Activated B cell treated with CpG ODN at 0.5 μM for 24 hours (primary cell): ENCODE measurements around the gene MSMP. TPM values are rescaled to one million over a fixed set of nuclear protein-coding genes. Genes with fewer than 3 reads are reported as not detected.

Experiments used
- ATAC-seq: fragments of 200-7000 bp; cut with Tn5 transposase; one replicate; pipeline ENCODE4 v1.10.0; 2021; ENCODE audit warnings: low read depth, mild to moderate bottlenecking, moderate library complexity
- CTCF ChIA-PET: fragments of 350-600 bp; sonication (Branson Sonifier 250); formaldehyde crosslinking; loops from one replicate; lab custom pipeline; 2021; ENCODE audit warnings: antibody characterized with exemption; lab: Charles Lee
- POLR2A ChIA-PET: fragments of 350-600 bp; sonication (Branson Sonifier 250); formaldehyde crosslinking; loops from one replicate; lab custom pipeline; 2021; ENCODE audit warnings: antibody characterized with exemption; lab: Charles Lee
- DNase-seq: peaks from one replicate; pipeline ENCODE4 v3.0.0; 2022
- H3K27ac Mint-ChIP-seq: one replicate; pipeline ENCODE4 v1.8.0; 2020; ENCODE audit warnings: mixed read lengths
- H3K27me3 Mint-ChIP-seq: one replicate; pipeline ENCODE4 v1.8.0; 2021; ENCODE audit warnings: mixed read lengths
- H3K36me3 Mint-ChIP-seq: one replicate; pipeline ENCODE4 v1.8.0; 2021; ENCODE audit warnings: low read depth, mixed read lengths
- H3K4me1 Mint-ChIP-seq: one replicate; pipeline ENCODE4 v1.8.0; 2021; ENCODE audit warnings: mixed read lengths
- H3K4me3 Mint-ChIP-seq: one replicate; pipeline ENCODE4 v1.8.0; 2020; ENCODE audit warnings: mild to moderate bottlenecking, mixed read lengths
- H3K9me3 Mint-ChIP-seq: one replicate; pipeline ENCODE4 v1.8.0; 2020; ENCODE audit warnings: mixed read lengths
- intact Hi-C: fragments of 100-400 bp; cut with micrococcal nuclease; formaldehyde crosslinking; loops from one replicate; pipeline ENCODE4 v1.15.1; 2024
- total RNA-seq: library from RNA; stranded (reverse); gene quantifications from 2 replicates; pipeline ENCODE4 v1.2.3, GENCODE V29; 2022
- TF ChIP-seq, protein P1 (sequence below): fragments of 200-600 bp; IDR thresholded peaks from one replicate; pipeline ENCODE4 v1.8.0; 2022; ENCODE audit warnings: antibody characterized with exemption, mild to moderate bottlenecking

Gene MSMP
- total RNA-seq, 1 donor from 2014 or later = 1.2 TPM

DNA sequence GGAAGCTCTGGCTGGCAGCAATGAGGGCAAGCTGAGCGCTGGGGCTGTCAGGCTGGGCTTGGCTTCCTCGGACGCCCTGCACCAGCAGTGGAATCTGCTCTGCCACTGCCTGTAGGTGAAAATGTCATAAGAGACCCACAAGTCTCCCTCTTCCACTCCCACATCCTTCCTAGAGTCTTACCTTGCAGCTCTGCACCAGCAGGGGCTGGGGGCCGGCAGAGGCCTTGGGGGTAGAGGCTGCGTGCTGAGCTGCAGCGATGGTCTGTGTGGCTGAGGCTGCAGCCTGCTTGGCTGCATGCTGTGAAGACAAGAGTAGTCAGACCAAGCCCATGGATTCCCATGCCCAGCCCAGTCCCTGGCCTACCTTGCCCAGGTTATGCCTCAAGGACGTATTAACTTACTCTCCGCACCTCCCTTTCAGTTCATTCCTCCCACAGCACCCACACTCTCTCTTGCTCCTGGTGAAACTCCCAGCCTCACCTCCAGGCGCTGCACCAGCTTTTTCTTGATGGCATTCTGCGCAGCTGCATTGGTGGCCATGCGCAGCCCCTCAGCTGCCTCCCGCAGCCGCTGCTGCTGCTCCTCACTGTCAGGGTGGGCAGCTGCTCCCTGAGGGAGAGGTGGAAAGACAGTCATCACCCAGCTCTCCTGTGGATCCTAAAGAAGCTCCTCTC lies 39.4 kb downstream of the MSMP start:
- CTCF ChIA-PET = interaction anchor here (2.5 kb wide), 1 partner anchor 18 kb away, joined by 8 read pairs; no protein-coding TSS in a partner anchor
- H3K4me1 Mint-ChIP-seq = peaks cover 20% of the 10 kb centered on the region

DNA sequence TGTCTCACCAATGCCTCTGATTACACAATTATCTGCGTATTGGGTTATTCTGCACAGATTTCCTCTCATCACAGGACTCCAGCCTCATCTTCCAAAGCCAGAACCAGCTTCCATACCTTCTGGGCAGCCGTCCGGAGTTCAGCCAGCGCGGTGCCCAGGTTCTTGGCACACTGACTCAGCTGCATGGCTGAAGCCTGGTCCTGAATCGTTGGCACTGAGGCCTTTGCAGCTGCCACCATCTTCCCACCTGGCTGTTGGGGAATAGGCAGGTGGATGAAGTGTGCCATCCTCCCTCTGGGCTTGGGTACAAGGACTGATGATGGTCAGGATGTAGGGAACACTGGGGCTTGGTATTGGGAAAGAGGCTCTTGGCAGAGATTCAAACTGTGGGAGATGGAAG lies 40.0 kb downstream of the MSMP start:
- Mint-ChIP-seq H3K27ac (no peak overlapping the region), H3K4me3 (no peak overlapping the region), H3K4me1 (peaks cover 15% of the 10 kb centered on the region), H3K27me3 (no peaks in the 10 kb centered on the region), H3K9me3 (no peaks in the 10 kb centered on the region), H3K36me3 (peaks cover 89% of the 10 kb centered on the region)
- DNase-seq = no peak
- ChIA-PET CTCF (interaction anchor here (2.5 kb wide), 1 partner anchor 18 kb away, joined by 8 read pairs; no protein-coding TSS in a partner anchor), POLR2A (no interaction called here)
- intact Hi-C loops = no loop called here
- no peak for ATAC-seq
- TF ChIP-seq, protein P1, sequence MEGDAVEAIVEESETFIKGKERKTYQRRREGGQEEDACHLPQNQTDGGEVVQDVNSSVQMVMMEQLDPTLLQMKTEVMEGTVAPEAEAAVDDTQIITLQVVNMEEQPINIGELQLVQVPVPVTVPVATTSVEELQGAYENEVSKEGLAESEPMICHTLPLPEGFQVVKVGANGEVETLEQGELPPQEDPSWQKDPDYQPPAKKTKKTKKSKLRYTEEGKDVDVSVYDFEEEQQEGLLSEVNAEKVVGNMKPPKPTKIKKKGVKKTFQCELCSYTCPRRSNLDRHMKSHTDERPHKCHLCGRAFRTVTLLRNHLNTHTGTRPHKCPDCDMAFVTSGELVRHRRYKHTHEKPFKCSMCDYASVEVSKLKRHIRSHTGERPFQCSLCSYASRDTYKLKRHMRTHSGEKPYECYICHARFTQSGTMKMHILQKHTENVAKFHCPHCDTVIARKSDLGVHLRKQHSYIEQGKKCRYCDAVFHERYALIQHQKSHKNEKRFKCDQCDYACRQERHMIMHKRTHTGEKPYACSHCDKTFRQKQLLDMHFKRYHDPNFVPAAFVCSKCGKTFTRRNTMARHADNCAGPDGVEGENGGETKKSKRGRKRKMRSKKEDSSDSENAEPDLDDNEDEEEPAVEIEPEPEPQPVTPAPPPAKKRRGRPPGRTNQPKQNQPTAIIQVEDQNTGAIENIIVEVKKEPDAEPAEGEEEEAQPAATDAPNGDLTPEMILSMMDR = no peak

More for the DNA sequence above, 39.4 kb downstream of the MSMP start:
- no peak for DNase-seq
- peaks cover 94% of the 10 kb centered on the region for H3K36me3 Mint-ChIP-seq
- no peaks in the 10 kb centered on the region for H3K9me3 Mint-ChIP-seq
- no peak overlapping the region for H3K27ac Mint-ChIP-seq
- no peak for ATAC-seq
- intact Hi-C loops = loop anchor here (5.0 kb wide), 1 partner anchor 32 kb away; no protein-coding TSS in a partner anchor
- POLR2A ChIA-PET = no interaction called here
- TF ChIP-seq, protein P1 = no peak
- no peak overlapping the region for H3K4me3 Mint-ChIP-seq
- H3K27me3 Mint-ChIP-seq = no peaks in the 10 kb centered on the region

DNA sequence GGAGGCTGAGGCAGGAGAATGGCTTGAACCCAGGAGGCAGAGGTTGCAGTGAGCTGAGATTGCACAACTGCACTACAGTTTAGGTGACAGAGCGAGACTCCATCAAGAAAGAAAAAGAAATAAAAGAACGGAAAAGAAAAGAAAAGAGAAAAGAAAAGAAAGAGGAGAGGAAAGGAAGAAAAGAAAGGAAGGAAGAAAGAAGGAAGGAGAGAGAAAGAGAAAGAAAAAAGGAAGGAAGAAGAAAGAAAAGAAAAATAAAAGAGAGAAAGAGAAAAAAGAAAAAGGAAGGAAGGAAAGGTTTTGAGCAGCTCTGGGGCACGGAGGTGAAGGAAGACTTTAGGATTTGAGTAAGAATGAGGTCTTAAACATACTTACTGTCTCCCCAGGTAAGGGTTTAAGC lies 40.5 kb downstream of the MSMP start:
- intact Hi-C loops = no loop called here
- ATAC-seq = no peak

GRCh38 chr9:35712762-35713400 lies 41.2 kb downstream of the MSMP start:
- Mint-ChIP-seq H3K9me3 (no peaks in the 10 kb centered on the region), H3K27ac (no peak overlapping the region), H3K4me3 (no peak overlapping the region), H3K36me3 (peaks cover 76% of the 10 kb centered on the region), H3K4me1 (peaks cover 2% of the 10 kb centered on the region), H3K27me3 (no peaks in the 10 kb centered on the region)
- ChIA-PET POLR2A (interaction anchor here (0.6 to 1.3 kb wide), 3 partner anchors 31 to 393 kb away, joined by 3 to 4 read pairs (median 3); no protein-coding TSS in a partner anchor), CTCF (interaction anchor here (0.7 kb wide), 1 partner anchor 16 kb away, joined by 5 read pairs; no protein-coding TSS in a partner anchor)
- ATAC-seq = no peak
- TF ChIP-seq, protein P1 = no peak
- intact Hi-C loops = no loop called here
- no peak for DNase-seq

More for the DNA sequence above, 40.5 kb downstream of the MSMP start:
- TF ChIP-seq, protein P1 = no peak
- no peak overlapping the region for H3K4me3 Mint-ChIP-seq
- H3K27ac Mint-ChIP-seq = no peak overlapping the region
- peaks cover 83% of the 10 kb centered on the region for H3K36me3 Mint-ChIP-seq
- H3K4me1 Mint-ChIP-seq = peaks cover 9% of the 10 kb centered on the region
- ChIA-PET POLR2A (no interaction called here), CTCF (interaction anchor here (2.5 kb wide), 1 partner anchor 17 kb away, joined by 8 read pairs; no protein-coding TSS in a partner anchor)
- no peaks in the 10 kb centered on the region for H3K9me3 Mint-ChIP-seq
- no peak for DNase-seq
- H3K27me3 Mint-ChIP-seq = no peaks in the 10 kb centered on the region
